NCI-H1105 treated with DMSO at 0.1 percent for 48 hours (cell line): ENCODE results near the gene RPL12.

ENCODE experiments used
- DNase-seq: peaks from one replicate; lab custom pipeline; 2025; lab: John Stamatoyannopoulos, UW

The RPL12 gene

GRCh38 chr9:127438394-127438793 lies 12.8 kb downstream of the RPL12 start:
- no peak for DNase-seq

GRCh38 chr9:127437497-127438264 lies 13.5 kb downstream of the RPL12 start:
- no peak for DNase-seq

DNA sequence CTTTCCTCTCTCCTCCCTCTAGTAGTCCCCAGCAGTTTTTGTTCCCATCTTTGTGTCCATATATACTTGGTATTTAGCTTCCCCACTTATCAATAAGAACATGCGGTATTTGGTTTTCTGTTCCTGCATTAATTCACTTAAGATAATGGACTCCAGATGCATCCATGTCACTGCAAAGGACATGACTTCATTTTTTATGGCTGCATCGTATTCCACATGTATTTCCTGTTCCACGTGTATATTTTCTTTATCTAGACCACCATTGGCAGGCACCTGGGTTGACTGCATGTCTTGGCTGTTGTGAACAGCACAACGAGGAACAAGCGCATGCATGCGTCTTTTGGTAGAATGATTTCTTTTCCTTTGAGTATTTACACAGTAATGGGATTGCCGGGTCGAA lies 20.8 kb downstream of the RPL12 start:
- no peak for DNase-seq

GRCh38 chr9:127428348-127428747 lies 22.9 kb downstream of the RPL12 start:
- DNase-seq = no peak

GRCh38 chr9:127426756-127427155 lies 24.4 kb downstream of the RPL12 start:
- DNase-seq = no peak

DNA sequence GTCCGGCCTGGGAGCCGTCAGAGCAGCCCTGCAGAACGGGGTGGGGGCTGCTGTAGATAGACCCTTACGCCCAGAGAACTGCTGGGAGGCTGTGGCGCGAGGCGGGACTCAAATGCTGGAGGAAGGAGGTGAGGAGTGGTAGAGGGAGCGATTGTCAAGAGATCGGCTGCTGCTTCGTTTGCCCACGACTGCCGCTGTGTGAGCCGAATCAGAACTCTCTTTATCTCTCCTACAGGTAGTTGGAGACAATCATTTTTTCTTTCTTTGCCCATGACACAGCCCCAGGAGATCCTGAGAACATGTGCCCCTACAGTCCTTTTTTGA lies 26.6 kb downstream of the RPL12 start:
- no peak for DNase-seq

- DNase-seq = peak; percentile 85
Measured at GRCh38 chr9:127423934-127424675, 27.1 kb downstream of the RPL12 start, which contains the start of gene ZNF79. Gene ZNF79 (plus strand): TSS chr9:127424382. CDS start chr9:127424788, 406 bp downstream.

DNA sequence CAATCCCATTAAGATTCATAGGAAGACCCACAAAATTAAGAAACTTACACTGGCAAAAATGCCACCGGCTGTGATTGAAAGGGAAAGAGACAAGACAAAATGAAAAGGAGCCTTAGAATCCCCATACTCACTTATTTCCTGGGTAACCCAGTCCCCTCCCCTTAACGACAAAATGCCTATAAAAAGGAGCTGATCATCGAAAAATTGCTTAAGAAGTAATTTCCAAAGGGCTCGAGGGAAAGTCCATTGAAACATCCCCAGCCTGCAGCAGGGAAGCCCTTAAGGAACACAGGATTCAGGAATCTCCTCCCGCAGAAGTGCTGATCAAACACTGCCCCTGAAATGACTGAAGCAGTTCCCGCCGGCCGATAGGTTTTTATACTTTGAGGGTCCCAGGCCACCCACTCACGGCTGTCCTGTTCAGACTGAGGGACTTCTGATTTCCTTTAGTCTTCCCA lies 27.7 kb downstream of the RPL12 start:
- DNase-seq = peak; percentile 21

DNA sequence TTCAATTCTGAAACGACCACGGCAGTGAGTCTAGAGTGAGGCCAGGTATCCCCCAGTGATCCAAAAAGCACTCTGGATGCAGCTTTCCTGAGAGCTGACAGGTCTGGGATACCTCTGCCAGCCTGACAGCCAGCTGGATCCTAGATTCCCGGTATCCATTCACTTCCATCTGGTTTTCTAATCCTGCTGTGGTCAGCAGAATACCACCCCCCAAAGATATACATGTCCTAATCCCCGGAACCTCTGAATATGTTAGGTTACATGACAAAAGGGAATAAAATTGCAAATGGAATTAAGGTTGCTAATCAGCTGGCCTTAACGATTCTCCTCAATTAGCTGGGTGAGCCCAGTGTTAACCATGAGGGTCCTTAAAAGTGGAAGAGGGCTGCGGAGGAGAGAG lies 28.4 kb downstream of the RPL12 start:
- no peak for DNase-seq

GRCh38 chr9:127422133-127422782 lies 28.9 kb downstream of the RPL12 start:
- no peak for DNase-seq

DNA sequence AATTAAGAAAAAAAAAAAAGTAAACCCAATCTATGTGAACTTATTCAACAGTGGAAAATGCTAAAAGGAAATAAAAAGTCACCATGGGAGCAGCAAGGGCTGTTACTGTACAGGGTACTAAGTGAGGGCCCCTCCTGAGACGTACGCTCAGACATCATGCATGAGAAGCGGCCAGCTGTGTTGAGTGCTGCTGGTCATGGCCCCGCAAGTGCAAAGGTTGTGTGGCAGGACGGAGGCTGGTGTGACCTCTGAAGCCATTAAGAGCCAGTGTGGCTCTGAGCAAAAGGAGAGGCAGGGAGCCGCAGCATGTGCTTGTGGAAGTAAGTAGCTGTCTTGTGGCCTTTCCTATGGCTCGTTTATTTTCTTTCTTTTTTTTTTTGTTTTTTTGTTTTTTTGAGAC lies 30.1 kb downstream of the RPL12 start:
- no peak for DNase-seq

DNA sequence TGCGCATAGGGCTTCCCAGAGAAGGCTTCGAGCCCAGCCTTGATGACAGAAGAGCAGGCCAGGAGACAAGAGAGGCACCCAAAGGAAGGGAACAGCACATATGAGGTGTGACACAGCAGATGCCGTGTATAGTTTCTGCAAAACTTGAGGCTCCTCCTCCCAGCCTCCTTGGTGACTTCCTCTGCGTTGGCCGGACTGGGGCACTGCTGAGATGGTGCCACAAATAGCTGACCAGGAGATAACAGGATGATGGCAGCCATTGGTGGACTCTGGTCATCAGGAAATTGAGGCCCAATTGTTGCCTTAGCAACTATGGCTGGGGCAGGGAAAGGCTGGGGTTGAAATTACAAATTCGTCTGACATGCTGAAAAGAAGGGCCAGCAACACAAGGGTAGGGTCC lies 31.9 kb downstream of the RPL12 start:
- DNase-seq = no peak

GRCh38 chr9:127418037-127418471 lies 33.2 kb downstream of the RPL12 start:
- no peak for DNase-seq

DNA sequence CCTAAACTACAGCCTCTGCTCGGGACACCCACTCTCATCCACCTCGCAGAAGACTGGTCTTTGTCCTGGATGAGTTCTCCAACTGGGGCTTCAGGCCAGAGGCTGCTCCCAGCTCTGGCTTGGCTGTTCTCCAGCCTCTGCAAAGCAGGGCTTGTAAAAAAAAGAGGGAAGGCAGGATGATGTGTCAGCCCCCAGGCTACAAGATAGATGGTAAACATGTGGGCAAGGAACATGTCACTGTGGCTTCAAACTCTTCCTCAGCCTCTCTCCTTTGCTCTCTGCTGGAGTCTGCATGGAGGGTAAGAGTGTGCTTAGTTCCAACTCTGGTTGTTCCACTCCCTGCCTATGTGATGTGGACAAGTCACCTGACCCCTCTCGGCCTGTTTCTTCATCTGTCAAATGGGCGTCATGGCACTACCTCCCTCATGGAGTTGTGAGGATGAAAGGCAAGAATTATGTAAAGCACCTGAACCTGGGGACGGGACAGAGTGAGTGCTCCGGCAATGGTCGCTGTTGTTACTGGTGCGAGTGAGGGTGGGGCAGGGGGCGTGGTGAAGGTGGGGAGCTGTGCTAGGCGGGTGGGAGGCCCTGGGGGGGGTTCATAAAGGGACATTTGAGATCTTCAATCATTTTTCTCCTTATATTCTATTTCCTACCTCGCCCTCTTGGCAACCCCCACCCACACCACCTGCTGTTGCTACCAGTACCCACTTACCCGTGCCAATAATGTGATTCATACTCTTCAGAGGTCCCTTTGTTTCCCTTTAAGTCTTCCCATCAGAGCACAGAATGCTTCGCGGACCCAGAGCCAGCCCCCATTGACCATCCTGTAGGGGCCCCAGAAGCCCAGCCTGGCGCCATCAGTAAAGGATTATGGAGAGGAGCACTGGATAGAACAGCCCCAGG lies 33.8 kb downstream of the RPL12 start:
- peak; percentile 41 for DNase-seq

DNA sequence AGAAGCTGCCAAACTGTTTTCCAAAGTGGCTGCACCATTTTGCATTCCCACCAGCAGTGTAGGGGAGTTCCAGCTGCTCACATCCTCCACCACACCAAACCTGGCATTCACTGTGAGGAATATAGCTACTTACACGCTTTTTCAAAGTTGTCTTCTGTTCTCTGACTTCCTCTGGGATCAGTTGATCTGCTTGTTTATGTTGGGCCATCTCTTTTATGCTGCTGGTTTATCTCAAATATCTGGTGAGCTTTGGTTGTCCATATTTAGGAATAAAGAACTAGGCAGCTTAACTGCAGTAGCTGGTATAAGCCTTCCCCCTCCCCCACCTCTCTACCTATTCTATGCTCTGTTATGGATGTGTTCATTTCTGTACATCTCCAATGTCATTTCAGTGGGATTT lies 35.5 kb downstream of the RPL12 start:
- DNase-seq = no peak

GRCh38 chr9:127415141-127415540 lies 36.1 kb downstream of the RPL12 start:
- no peak for DNase-seq

GRCh38 chr9:127411122-127411521 lies 40.1 kb downstream of the RPL12 start:
- no peak for DNase-seq

DNA sequence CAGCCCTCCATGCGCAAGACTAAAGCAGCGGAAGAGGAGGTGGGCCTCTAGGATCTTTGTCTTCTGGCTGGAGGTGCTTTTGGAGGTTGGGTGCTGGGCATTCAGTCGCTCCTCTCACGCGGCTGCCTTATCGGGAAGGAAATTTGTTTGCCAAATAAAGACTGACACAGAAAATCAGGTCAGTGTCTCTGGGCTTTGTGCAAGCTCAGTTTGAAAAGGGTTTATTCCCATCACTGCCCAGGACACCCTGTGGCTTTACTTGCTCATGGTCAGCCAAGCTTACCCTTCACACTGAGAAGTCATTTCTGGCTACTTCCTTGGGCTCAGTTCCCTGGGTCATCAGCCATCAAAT lies 43.7 kb downstream of the RPL12 start:
- DNase-seq = no peak

- DNase-seq = no peak
Measured at GRCh38 chr9:127406799-127407491, 44.3 kb downstream of the RPL12 start.

DNA sequence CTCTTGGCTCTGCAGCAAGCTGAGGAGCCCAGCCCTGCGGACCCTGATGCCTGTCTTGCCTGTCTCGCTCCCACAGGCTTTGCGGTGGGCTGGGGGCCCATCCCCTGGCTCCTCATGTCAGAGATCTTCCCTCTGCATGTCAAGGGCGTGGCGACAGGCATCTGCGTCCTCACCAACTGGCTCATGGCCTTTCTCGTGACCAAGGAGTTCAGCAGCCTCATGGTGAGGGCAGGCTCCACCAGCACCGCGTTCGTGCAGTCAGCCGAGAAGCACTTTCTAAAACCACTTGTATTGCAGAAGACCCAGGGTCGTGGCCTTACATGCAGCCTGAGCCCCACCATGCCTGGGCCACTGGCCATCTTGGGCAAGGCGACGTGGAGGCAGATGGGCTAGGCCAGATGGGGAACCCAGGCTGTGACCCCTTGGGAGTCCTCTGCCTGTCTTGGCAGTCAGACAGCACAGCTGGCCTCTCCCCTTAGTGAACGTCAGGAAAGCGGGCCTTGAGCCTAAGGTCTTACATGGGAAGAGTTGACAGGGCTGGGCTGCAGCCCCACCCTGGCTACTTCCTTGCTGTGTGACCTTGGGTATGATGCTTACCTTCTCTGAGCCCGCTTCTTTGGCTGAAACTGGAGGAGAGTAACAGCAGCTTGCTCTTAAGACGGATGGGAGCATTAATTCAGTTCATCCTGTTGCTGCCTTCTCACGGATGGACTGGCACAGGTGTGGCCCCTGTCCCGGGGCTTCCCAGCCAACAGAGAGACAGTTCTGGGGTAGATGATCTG lies 45.7 kb downstream of the RPL12 start:
- no peak for DNase-seq

- no peak for DNase-seq
Measured at GRCh38 chr9:127404631-127405030, 46.6 kb downstream of the RPL12 start.
